GM21529 (cell line): ENCODE measurements around the gene CACNB3.
"Not testable (repeated sequence)": the region's sequence is repeated elsewhere in the genome, so short reads cannot be mapped to it uniquely, and the experiment has no call there.

Source experiments
- ATAC-seq: cut with Tn5 transposase; IDR thresholded peaks from one replicate; pipeline ENCODE4 v1.9.1; 2021; ENCODE audit not compliant: unreplicated experiment

CACNB3 gene

DNA sequence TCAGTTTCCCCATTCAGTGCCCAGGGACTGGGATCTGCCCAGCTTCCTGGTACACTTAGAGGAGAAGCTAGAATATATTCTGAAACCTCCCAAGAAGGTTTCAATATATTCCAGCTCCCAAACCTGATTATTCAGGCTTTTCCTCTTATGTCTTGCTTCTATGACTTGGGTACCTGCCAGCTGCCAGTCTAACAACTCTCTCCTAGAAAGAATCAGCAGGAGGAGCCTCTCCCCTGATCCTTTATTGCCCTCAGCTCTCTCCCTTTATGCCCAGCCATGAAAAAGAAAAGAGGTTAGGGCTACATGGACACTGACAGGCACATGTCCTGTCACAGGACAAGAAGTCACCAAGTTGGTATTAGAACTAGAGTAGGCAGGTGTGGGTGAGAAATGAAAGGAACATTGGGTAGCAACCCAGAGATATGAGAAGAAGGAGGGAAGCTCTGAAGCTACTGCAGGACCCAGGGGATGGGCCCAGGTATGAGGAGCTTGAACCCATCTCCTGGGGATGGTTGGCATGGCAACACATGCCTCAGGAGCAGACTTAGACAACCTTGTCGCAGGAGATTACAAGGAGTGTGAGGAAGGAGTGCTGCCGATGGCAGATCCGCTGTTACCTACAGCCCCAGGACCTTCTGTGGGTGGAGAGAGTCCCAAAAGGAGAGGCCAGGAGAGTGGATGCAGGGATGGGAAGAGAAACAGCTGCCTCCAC lies 2.0 kb upstream of the CACNB3 start:
- no peak for ATAC-seq

DNA sequence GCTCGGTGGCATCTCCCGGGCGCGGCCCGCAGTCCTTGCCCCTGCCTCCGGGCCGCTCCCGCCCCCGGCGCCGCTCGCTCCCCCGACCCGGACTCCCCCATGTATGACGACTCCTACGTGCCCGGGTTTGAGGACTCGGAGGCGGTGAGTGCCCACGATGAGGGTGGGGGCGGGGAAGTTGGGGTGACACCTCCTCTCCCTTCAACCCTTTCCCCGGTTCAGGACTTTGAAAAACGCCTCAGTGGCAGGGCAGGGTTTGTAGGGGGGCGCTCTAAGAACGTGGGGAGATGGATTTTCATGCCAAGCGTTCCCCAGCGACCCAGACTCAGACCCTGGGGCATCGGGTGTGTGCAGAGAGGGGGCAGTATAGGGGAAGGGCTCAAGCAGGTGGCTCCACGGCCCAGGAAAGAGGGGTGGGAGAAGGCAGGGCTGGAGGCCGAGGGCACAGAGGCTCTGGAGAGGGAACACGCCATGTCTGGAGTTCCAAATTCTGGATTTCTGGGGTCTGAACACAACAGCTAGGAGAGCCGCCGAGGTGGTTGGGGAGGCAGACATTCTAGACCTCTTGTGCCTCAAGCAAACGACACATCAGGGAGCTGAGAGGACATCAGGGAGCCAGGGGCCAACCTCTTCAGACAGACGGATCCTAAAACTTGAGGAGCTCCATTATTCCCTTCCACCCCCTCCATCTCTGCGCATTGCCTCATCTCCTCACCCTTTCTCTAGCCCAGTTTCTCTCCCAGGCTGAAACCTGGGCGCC lies 715 bp downstream of the CACNB3 start:
- ATAC-seq = no peak

DNA sequence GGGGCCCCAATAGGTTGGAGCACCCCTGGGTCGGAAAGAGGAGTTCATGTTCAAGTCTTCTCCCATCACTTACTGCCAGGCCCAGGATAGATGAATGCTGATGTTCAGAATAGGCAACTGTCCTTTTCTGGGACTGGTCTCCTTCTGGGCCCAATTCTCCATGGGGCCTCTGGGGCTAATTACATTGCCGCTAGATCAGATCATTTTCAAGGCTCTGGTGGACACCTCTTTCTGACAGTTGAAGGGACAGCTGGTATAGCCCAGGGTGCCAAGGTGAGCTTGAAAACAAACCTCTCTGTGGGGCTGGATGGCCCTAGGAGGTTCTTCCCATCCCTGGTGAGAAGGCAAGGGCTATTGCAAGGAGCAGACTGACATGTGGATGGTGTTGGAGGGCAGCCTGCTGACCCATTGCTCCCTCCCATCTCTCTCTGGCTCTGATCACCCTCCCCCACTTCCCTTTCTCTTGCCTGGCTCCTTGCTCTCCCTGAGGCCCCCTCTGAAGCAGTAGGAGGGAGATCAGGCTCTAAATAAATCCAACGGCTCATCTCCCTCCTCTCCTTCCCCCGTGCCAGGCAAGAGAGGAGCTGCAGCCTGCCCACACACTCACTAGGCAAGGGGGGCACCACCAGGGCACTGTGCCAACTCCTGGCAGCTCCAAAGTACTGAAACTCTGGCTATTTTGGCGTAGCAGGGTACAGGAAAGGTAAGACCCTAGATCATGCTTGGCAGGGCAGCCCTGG lies 1.9 kb downstream of the CACNB3 start:
- ATAC-seq = no peak

DNA sequence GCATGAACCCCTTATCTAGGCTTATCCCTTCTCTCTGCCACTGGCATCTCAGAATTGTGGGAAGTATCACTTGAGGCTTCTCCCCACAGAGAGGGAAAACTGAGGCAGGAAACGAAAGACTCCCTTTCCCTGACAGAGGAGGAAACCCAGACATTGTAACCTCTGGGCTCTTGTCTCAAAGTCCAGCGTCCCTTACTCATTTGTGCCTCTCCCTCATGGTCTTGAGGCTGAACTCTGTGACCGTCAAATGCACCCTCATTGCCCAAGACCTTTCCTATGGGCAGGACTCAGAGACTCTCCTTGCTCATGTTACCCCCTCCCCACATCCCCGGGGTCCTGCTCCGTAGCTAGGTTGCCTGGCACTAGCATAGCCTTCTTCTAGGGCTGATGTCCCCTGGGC lies 3.8 kb downstream of the CACNB3 start:
- no peak for ATAC-seq

DNA sequence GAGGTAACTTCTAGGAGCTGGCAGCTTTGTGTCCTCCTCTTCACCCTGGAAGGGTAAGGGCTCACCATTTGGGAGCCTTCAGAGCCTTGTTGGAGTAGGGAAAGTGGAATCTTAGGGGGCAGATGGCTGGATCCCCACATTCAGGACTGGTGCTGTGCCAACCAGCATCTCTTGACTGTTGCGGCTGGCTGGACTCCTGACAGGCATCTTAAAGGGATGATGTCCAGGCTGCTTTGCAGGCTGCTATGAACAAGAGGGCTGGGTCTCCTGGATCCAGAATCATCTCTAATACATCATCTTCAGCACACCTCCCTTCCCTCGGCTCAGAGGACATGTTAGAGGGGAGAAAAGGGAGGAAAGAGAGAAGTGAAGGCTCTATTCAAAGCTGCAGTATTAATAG lies 4.4 kb downstream of the CACNB3 start:
- ATAC-seq = no peak

DNA sequence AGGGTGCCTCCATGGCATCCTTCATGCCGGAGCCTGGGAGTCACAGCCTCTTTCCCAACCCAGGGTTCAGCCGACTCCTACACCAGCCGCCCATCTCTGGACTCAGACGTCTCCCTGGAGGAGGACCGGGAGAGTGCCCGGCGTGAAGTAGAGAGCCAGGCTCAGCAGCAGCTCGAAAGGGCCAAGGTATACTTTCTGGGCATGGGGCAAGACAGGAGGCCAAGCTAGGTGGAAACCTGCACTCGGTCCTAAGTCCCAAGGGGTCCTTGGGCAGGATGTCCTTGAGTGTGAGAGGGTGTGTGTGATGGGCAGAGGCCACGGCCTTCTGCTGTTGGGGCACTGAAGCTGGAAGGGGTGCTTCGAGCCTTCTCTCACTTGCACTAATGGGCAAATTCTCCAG lies 5.0 kb downstream of the CACNB3 start:
- ATAC-seq = no peak

DNA sequence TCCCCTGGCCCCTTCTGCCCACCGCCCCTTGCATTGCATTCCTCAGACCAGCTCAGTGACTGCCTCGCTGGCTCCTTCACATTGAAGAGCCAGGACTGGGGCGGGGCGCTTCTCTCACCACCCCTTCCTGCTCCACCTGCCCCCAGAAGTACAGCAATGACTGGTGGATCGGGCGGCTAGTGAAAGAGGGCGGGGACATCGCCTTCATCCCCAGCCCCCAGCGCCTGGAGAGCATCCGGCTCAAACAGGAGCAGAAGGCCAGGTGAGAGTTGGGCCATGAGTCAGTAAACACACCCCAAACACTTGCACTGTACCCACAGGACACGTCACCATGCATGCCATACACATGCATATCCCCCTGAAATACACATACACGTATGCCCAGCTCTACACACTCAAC lies 5.8 kb downstream of the CACNB3 start:
- ATAC-seq = no peak

DNA sequence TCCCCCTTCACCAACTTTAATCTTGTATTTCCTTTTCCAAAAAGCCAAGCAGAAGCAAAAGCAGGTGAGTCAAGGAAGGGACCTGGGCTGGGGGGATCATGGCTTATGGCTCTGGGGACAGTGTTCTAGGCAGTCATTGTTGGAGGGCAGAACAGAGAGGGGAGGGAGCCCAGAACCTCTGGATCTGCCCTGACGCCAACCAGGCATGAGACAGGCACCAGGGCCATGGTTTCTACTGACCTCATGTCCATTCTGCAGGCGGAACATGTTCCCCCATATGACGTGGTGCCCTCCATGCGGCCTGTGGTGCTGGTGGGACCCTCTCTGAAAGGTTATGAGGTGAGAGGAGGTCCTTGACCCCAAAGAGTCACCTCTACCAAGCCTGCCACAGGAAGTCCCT lies 6.6 kb downstream of the CACNB3 start:
- ATAC-seq = no peak

DNA sequence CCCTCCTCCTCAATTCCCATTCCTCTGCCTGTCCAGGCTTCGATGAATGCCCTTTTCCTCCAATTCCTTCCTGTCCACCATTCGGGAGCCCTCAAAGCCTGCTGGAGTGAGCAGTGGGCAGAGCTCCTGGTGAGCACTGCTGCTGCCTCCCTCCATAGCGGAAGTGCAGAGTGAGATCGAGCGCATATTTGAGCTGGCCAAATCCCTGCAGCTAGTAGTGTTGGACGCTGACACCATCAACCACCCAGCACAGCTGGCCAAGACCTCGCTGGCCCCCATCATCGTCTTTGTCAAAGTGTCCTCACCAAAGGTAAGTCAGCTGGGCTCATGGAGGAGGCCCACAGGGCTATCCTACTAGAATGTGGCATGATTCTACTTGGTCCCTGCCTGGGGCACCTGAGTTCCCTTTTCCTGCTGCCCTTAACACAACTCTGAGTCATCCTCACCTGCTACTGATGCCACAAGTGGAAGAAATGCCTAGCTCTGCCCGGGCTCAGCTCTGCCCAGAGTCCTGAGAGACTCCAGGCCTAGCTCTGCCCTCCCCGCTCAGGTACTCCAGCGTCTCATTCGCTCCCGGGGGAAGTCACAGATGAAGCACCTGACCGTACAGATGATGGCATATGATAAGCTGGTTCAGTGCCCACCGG lies 8.0 kb downstream of the CACNB3 start:
- no peak for ATAC-seq

DNA sequence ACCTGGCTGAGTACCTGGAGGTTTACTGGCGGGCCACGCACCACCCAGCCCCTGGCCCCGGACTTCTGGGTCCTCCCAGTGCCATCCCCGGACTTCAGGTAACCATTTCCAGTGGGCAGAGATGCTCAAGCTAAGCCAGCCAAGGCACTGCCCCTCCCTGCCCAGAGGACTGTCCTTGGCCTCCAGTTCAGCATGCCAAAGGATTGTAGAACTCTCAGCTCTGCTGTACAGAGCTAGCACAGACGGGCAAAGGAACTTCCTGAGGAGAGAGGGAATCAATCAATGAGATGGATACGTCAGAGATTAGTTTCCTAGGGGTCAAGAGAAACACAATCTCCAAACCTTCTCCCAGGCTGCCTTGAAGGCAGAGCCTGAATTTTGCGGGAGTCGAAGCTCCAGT lies 8.7 kb downstream of the CACNB3 start:
- no peak for ATAC-seq

DNA sequence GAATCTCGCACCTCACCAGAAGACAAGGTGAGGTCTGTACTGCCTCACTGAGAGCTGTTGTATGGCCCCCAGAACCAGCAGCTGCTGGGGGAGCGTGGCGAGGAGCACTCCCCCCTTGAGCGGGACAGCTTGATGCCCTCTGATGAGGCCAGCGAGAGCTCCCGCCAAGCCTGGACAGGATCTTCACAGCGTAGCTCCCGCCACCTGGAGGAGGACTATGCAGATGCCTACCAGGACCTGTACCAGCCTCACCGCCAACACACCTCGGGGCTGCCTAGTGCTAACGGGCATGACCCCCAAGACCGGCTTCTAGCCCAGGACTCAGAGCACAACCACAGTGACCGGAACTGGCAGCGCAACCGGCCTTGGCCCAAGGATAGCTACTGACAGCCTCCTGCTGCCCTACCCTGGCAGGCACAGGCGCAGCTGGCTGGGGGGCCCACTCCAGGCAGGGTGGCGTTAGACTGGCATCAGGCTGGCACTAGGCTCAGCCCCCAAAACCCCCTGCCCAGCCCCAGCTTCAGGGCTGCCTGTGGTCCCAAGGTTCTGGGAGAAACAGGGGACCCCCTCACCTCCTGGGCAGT lies 9.3 kb downstream of the CACNB3 start:
- ATAC-seq = no peak

DNA sequence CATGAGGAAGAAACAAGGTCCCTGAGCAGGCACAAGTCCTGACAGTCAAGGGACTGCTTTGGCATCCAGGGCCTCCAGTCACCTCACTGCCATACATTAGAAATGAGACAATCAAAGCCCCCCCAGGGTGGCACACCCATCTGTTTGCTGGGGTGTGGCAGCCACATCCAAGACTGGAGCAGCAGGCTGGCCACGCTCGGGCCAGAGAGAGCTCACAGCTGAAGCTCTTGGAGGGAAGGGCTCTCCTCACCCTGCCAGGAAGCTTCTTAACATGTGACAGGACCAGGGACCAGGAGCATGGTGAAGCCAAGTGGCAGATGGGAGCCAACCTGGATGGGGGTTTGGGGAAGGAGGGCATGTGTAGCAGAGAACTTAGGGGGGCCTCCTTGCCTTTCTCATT lies 10.0 kb downstream of the CACNB3 start:
- no peak for ATAC-seq

DNA sequence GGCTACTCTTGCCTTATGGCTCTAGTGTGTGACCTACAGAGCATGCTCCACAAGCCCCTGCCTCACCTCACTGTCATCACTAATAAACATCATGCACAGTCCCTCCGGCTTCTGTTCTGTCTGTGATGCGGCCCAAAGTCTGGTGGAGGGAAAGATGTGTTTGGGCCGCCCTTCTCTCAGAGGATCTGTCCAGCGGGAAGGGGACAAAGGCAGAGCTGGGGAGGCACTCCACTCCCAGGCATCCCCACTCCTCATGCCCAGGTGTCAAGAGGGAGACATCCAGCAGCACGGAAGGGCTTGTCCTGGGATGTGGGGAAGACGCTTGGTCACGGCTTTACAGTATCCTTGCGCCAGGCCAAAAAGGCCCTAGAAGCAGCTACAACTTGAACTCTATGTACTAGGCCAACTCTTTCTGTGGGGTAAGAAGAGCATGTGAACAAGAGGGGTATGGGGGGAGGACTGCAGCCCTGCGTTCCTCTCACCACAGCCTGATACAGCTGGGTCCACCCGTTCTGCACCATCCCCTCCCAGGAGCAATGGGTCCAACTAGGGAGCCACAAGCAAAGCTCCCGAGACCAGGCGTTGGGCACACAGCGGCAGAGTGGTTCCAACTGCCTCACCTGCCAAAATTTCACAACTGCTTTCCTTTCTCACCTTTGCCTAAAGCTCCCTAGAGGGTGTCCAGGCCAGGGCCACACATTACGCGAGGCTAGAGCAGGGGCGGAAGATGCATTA lies 10.7 kb downstream of the CACNB3 start:
- no peak for ATAC-seq

DNA sequence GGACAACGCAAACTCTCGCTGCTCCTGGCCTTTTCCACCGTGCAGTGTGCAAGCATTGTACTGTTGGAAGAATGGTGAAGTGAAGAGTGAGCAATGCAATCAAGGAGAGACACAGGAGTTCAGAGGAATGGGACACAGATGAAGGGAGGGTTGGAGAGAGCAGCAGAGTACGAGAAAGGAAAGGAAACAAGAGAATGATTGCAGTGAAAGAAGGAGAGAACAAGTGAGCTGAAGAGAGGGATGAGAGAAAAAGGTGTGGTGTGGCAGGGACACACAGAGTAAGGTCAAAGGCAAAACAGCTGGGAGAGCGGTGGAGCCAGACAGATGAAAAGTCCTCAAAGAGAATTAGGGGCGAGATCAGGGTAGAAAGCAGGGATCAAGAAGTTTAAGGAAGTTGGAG lies 13.0 kb downstream of the CACNB3 start:
- no peak for ATAC-seq

DNA sequence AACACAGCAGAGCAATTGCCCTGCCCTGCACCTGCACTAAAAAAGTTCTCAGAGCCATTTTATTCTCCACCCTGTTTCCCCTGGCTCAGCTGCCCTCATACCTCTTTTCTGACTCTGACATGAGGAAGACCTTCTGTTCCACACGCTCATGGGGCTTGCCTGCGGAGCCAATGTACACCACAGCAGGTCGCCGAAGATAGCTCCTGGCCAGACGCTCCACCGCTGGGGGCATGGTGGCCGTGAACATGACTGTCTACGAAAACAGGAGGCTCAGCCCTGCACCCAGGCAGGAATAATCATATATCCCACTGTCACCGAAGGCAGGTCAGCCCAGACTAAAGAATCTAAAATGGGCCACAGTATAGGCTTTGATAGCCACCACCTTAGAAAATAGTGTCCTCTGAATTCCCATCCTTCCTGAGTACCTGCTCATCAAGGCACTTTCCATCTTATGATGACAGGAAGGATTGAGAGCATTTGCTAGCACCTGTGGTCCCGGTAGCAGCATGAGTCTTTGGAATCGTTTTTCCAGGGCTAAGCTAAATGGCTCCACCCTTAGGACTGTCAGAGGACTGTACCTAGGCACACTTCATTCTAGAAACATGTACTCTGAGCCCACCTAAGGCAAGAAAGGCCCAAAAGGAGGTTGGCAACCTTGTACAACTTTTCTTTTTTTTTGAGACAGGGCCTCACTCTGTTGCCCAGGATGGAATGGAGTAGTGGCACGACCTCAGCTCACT lies 14.2 kb downstream of the CACNB3 start:
- ATAC-seq = no peak

DNA sequence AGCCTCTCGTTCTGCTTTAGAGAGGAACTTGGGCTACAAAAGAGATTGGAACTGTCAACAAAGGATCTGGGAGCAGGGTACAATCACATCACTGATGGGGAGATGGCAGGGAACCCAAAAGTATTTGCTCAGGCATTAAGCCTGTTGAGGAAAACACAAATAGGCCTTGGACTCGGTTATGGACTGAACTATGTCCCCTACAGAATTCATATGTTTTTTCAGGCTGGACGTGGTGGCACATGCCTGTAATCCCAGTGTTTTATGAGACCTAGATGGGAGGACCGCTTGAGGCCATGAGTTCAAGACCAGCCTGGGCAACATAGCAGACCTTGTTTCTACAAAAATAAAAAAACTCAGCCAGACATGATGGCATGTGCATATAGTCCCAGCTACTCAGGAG lies 19.8 kb downstream of the CACNB3 start:
- no peak for ATAC-seq

DNA sequence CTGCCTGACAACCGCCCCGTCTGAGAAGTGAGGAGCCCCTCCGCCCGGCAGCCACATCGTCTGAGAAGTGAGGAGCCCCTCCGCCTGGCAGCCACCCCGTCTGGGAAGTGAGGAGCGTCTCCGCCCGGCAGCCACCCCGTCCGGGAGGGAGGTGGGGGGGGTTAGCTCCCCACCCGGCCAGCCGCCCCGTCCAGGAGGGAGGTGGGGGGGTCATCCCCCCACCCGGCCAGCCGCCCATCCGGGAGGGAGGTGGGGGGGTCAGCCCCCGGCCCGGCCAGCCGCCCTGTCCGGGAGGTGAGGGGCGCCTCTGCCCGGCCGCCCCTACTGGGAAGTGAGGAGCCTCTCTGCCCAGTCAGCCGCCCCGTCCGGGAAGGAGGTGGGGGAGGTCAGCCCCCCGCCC lies 23.7 kb downstream of the CACNB3 start:
- ATAC-seq = not testable (repeated sequence)

DNA sequence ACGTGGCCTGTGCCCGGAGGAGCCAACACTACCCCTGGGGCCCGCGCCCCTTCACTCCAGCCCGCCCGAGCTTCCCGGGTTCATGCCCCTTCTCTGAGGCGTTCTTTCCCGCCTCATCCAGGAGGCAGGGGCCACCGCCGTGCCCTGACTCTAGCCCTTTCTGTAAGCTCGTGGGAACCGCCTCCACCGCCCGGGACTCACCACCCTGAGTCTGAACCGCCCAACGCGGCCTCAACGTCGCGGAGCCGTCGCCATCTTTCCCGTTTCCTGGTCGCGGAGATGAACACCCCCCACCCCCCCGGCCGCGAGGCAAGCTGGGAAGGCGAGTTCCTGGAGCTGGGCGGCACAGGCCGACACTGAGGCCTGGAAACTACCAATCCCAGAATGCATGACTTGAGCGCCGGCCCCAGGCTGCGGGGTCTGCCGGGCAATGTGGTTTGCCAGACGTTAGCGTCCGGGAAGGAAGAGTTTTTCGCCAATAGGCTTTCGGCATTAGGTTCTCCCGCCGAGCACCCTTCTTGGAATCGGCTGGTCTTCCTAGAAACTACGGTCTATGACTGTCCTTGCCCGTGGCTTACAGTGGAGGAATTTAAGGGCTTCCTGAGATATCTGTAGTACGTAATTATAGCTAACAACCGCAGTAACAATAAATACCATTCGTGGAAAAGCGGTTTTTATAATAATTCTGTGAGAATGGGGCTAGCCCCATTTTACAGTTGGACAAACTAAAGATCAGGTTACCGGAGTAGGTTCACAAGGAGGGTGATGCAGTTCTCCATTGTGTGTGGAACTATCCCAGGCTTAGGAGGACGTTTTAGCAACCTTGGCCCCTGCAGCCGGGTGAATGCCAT lies 33.8 kb downstream of the CACNB3 start, which contains the start of gene DDX23:
Gene DDX23, minus strand, starts transcription at position 281 of the 851 bp plus-strand sequence. CDS start 6,381 bp downstream, outside the sequence.
- peak; percentile 95 for ATAC-seq
